ENCODE measurements around the gene PSMC4. TPM values are rescaled to one million over a fixed set of nuclear protein-coding genes. Genes with fewer than 3 reads are reported as not detected.

PSMC4 gene
- total RNA-seq, 1 donor from 2014 or later, result 99.9 TPM

Other genes starting within 250 kb of the PSMC4 start
- gene CLC, start 233.1 kb upstream of the PSMC4 start, total RNA-seq, result not detected
- gene LEUTX, start 192.3 kb upstream of the PSMC4 start, total RNA-seq, result not detected
- gene DYRK1B, start 137.0 kb upstream of the PSMC4 start, total RNA-seq, result 15.5 TPM
- gene FBL, start 124.8 kb upstream of the PSMC4 start, total RNA-seq, result 295 TPM
- gene FCGBP, start 36.5 kb upstream of the PSMC4 start, total RNA-seq, result 0.82 TPM
- 15.9 TPM for gene ZNF546, start 25.9 kb downstream of the PSMC4 start, total RNA-seq
- gene ZNF780B, start 85.1 kb downstream of the PSMC4 start, total RNA-seq, result 35.5 TPM
- 29.8 TPM for gene ZNF780A, start 119.8 kb downstream of the PSMC4 start, total RNA-seq
- 31.4 TPM for gene MAP3K10, start 220.3 kb downstream of the PSMC4 start, total RNA-seq
- gene TTC9B, start 247.2 kb downstream of the PSMC4 start, total RNA-seq, result 37.5 TPM